Stimulated activated CD4-positive, alpha-beta T cell treated with anti-CD3 and anti-CD28 coated beads, Interleukin-12 subunit alpha, Interleukin-12 subunit beta, amount 100 ng/mL, for 24 hours (primary cell): ENCODE data around the gene ARAP1.

Experiments used
- DNase-seq, 2 experiments: peaks; one replicate each; pipeline ENCODE4 v3.0.0-alpha.2; 2020; ENCODE audit warnings: low read depth in 2 of 2

ARAP1 gene

GRCh38 chr11:72743321-72744221, 8.6 kb downstream of the ARAP1 start:
- no peak for DNase-seq

DNA sequence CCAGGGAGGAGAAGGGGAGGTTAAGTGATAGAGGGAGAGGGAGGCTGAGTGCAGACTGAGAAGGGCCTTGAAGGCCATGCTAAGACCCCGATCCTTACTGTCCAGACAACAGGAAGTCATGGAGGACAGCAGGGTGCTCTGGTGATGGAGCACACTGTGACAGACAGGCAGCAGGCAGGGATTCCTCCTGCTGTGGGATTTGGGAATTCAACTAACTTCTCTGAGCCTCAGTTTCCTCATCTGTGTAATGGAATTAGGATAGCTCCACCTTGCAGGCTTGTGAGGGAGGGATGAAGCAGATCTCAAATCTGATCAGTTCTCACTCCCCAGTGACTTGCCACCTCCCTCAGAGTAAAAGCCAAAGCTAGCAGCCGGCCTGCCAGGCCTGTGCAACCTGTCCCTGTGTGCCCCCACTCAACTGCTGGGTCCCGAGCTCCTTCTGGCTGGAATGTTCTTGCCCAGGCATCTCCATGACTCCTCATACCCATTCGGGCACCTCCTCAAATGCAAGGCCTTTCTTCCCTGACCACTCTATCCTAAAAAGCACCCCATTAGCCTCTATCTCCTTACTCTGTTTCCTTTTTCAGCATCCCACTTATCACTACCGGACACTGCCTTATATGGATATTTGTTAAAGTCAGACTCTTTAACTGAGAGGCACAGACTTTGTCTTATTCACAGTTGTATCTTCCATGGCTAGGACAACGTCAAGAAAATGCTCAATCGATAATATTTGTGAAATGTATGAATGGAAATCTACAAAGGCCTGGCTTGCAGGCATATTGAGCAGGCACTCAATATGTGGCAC, 9.5 kb downstream of the ARAP1 start:
- no peak for DNase-seq

- DNase-seq: no peak
These were observed 10.2 kb downstream of the ARAP1 start for GRCh38 chr11:72741849-72742512.

DNA sequence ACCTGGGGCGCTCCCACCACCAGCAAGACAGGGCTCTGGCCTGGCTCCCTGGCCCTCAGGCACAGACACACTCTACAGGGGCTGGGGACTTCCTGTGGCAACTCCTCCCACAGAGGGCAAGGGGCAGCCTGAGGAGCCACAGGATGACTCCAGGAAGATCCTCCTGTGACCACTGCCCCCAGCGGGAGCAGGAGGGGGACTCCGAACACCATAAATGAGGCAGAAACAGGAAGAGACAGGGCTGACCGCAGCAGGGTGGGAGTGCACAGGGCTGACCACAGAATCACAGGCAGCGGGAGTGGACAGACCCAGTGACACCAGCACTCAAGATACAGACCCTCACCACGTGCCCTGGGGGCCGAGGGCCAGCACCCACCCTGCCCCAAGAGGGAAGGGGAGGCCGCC, 10.8 kb downstream of the ARAP1 start:
- no peak for DNase-seq

DNA sequence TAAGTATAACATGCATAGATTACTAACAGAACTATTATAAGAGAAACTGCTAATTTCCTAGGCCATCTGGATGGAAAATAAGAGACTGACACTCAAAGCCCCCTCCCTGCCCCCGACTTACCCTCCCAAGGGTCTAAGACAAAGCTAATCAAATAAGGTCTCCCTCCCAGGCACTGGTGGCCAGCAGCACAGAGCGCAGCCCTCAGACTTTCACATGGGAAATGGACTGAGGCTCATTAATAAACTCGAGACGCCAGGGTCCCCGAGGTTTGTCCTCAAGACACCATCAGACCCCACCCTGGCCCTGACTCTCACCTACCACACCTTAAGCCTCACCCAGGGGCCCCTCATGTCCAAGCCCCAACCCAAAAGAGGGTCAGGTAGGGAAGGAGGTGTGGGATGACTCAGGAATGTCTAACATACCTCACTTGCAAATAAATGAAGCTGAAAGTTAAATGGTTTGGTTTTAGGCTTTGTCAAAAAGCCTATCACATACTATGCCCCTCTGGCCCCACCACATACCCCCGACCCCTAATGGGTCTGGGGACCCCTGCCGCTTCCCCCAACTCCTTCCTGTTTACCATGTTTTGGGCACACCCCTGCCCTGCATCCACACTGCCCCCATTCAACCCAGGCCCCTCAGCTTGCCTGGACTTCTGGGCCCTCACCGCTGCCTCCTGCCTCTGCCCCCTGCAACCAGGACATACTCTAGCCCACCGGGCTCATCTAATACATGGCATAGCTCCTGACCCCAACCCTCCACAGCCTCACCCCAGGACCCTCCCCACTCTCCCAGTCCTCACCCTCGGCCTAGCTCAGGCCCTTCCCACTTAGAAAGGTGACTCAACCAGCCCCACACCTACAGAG, 11.4 kb downstream of the ARAP1 start:
- no peak for DNase-seq

DNA sequence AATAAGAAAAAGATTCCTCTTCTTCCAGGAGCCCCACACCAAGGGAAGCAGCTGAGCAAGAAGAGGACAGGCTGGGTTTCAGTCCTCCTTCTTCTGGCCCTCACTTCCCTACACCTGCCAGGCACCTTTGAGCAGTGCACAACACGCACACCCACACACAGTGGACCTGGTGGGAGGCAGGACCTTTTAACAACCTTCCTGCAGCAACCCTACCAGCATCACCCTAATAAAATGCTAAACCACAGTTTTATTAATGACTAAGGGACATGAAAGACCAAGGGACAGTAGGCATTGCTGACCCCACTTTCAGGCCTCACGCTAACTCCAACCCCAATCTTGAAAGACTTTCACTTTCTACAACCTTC, 12.2 kb downstream of the ARAP1 start:
- DNase-seq: no peak

DNA sequence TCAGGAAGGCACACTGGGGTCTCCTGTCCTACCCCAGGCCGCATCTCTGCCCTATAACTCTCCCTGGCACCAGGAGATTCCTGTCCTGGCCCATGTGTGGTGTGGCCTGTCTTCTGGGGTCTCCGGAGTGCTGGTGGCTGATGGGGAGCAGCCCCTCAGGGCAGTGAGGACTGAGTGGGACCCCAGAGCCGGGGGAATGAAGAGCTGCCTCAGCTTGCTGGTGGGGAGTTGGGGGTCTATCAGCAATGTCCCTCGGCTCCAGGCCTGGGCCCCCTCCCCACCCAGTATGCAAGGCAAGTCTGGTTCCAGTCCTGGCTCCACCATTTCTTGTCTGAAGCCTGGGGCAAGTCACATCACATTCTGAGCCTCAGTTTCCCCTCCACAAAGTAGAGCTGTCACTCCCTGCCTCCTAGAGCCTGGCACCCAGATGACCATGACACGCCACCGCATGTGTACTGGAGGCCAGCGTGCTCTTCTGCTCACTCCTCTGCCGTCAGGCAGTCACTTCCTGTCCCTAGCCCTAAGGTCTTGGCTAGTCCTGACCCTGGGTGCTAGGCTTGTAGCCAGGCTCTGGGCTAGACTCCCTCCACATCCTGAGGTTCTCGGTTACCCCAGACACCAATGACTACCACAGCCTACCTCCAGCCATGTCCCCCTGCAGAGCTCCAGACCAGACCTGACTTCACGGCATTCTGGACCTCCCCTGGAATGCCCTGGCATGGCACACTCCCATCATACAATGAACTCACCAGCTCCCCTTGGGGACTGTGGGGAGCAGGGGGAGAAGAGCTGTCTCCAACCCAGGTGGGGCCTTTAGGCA, 12.8 kb downstream of the ARAP1 start:
- DNase-seq: no peak

DNA sequence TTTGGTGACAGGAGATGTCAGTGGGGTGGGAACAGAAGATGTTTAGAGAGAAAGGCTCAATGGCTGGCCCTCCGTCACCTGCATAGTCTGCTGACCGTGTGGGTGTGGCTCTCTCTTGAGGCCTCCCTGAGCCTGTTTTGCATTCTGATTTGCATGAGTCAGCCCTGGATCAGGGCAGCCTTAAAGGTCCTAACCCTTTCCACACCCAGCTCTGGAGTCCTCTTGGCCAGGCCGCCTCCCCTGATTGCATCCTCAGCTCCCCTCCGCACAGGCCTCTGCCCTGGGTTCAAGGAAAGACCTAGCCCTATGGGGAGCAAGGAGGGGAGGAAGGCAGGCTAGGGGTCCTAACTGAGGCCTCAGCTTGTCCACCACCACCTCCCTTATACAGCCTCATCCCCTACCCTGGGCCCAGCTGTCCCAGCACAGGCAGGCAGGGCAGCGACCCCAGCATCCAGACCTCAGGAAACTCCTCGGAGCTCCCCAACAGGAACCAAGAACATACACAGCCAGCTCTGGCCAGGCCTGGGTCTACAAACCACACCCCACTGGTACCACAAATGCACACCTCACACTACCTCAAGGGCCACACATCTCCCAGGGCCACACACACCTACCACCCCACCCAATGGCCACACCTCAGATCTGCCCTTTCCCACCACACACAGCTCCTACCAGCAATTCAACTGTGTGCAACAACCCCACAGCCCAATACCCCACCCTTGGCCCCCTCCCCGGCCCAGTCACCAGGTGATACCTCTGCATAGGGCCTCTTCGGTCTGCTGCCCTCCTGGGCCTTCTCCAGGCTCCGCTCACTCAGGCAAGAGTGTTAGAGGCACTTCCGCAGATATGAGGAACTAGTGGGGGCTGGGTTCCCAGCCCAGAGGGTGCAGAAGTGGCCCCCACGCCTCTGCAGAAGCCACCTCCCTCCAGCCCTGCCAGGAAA, 13.7 kb downstream of the ARAP1 start:
- DNase-seq: no peak

DNA sequence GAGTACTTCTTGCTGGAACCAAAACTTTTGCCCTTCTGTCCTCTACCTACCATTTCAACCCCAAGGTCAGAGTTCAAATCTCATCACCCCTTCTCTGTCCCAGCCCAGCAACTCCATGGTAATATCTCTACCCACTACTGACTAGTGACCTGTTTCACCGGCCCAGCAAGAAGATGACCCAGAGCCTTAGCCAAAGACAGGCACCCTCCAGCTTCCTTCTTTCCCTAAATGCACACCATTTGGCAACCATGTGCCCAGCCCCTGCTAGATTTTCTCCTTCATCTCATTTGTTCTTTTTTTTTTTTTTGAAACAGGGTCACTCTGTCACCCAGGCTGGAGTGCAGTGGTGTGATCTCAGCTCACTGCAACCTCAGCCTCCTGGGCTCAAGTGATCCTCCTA, 14.9 kb downstream of the ARAP1 start:
- no peak for DNase-seq

GRCh38 chr11:72736452-72737069, 15.6 kb downstream of the ARAP1 start:
- DNase-seq: peak; percentile 21 to 33

DNA sequence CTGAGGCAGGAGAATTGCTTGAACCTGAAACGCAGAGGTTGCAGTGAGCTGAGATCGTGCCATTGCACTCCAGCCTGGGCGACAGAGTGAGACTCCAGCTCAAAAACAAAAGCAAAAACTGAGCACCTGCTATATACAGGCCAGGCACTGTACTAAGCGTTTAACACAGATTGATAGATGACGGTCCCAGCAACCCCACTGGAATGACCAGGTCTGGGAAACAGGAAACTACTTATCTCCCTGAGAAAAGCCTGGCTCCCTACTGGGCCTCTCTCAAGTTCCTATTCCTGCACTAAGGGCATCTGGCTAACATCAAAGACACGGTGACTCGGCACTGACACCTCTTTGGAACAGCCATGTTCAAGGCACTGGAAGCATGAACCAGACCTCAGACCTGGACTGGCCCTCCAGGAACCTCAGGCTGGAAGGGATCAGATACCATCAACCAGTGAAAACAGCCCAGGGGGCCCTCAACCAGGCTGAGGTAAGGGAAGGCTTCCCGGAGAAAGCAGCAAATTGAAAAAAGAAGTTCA, 16.6 kb downstream of the ARAP1 start:
- no peak for DNase-seq

DNA sequence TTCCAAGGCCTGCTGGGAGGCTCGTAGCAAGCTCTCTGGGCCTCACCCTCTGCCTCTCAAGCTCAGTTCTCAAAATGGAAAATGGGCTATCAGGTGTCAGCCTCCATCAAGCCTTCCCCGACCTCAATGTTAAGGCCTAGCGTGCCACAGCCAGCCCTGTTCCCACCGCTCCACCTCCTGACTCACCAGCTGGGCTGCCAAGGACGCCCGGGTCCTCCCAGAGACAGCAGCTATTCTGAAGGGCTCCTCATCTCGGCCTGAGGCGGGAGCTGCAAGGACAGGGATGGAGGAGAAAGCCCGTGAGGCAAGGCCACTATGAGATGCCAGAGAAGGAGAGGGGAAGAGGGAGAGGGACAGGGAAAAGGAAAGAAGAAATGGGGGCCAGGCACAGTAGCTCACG, 19.9 kb downstream of the ARAP1 start:
- DNase-seq: no peak

GRCh38 chr11:72730737-72731136, 21.5 kb downstream of the ARAP1 start:
- no peak for DNase-seq

- DNase-seq: no peak
These were observed 22.0 kb downstream of the ARAP1 start for GRCh38 chr11:72730243-72730642.

DNA sequence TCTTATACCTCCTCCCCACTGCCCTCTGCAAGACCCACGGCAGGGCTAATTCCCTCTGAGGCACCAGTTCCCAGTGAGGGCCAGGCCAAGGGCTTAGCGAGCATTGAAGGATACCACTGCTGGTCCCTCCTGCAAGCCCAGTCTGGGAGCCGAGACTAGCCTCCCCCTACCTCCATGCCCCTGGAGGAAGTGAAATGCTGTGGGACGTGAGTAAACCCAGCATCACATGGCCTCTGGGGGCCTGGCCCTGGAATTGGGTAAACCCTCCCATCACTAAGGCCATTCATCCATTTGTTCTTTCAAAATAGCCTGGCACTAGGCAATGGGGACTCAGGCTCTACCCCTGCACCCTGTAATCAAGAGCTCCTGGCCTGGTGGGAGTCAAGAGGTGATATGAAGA, 24.7 kb downstream of the ARAP1 start:
- no peak for DNase-seq

DNA sequence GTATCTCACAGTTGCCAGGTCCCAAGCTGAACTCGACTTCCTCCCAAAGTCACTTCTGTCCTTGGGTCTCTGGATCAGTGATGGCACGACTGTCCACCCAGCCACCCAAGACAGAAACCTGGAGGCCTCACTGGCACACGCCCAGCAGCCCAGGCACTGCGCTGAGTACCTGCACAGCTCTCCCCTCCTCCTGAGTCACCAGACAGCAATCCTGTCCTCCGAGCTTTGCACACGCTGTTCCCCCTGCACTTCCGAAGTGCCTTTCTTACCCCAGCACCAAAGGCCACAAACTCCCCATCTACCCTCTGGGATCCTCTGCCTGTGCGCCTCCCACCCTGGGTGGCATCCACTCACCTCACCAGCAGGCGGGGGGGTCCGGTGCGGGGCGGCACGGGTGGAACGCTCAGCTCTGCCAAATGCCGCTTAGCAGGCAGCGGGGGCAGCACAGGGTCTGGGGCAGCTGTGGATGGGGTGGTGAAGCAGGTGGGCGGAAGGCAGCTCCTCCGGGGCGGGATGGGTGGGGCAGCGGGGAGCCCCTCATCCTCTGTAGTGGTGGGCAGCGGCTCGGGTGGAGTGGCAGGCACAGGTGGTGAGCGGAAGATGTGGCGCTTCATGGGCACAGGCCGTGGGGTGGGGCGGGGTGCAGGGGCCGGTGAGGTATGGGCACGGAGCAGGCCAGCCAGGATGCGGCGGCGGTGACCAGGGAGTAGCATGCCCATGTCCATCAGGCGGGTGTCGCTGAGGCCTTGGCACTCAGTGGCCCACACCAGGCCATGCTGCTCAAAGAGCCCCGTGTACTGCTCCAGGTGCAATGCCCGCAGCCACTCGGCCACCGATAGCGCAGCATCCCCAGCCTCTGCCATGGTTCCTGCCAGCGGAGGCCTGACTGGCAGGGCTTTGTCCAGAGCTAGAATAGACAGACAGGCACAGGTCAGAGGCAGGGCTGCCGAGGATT, 25.7 kb downstream of the ARAP1 start:
- DNase-seq: no peak

GRCh38 chr11:72725724-72726028, 26.5 kb downstream of the ARAP1 start:
- DNase-seq: no peak
